GM18505 (cell line): ENCODE results near the gene LAMTOR5.
"Not testable (repeated sequence)": the region's sequence is repeated elsewhere in the genome, so short reads cannot be mapped to it uniquely, and the experiment has no call there.

Experiments used
- ATAC-seq: cut with Tn5 transposase; IDR thresholded peaks from one replicate; pipeline ENCODE4 v1.9.1; 2021; ENCODE audit not compliant: unreplicated experiment
- POLR2A ChIP-seq: IDR thresholded peaks from 4 replicates; pipeline ENCODE4 v1.6.1; 2011; ENCODE audit warnings: borderline replicate concordance; ENCODE audit not compliant: insufficient read depth, insufficient read length; ENCODE audit errors: extremely low read depth

The LAMTOR5 gene

DNA sequence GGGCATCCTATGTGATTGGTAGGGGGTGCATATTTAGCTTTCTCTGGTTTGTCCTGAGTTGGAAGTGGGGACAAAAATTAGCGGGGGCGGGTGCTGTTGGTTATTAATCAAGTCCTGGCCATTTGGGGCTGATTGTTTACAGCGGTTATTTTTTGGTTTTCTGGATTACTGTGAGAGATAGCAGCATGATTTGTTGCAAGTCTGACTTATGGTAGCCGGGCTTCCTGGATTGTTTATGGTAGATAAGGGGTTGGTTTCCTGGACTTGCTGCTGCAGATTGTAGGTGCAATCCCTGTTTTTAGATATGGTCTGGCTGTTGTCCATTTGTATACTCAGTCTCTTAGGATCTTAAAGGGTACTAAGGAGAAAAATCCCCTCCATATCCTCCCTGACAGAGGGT is 31.4 kb upstream of the LAMTOR5 start:
- TF ChIP-seq POLR2A: no peak
- ATAC-seq: no peak

DNA sequence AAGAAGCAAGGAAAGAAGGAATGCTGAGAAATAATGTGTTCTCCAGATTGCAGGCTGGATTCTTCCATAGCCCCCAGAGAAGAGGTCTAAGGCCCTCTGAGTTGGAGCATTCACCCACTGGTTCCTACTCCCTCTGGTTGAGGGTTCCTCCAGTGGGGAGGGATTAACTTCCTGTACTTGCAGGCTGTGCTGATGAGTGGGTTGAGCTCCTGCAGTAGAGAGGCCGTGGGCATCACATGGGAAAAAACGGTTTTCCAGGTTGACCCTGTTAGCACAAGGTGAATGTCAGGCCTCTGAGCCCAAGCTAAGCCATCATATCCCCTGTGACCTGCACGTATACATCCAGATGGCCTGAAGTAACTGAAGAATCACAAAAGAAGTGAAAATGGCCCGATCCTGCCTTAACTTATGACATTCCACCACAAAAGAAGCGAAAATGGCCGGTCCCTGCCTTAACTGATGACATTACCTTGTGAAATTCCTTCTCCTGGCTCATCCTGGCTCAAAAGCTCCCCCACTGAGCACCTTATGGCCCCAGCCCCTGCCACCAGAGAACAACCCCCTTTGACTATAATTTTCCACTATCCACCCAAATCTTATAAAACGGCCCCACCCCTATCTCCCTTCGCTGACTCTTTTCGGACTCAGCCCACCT is 30.3 kb upstream of the LAMTOR5 start:
- not testable (repeated sequence) for ATAC-seq

DNA sequence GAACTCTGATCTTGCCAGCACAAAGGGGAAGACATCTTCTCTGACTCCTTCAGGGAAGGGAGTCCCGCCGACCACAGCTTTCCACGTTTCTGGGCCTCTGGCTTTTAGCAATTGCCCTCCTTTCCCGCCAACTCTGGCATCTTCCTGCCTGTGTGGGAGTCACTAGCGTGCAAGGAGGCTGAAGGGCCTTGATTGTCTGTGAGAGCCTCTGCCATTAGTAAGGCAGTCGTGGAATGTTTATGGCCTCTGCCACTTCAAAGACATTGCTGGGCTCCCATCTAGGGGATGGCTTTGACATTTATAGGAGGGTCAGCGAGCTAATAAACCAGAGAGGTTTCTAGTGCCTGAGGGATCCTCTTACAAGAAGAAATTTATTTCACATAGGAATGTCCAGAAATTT is 29.1 kb upstream of the LAMTOR5 start:
- no peak for TF ChIP-seq POLR2A
- no peak for ATAC-seq

DNA sequence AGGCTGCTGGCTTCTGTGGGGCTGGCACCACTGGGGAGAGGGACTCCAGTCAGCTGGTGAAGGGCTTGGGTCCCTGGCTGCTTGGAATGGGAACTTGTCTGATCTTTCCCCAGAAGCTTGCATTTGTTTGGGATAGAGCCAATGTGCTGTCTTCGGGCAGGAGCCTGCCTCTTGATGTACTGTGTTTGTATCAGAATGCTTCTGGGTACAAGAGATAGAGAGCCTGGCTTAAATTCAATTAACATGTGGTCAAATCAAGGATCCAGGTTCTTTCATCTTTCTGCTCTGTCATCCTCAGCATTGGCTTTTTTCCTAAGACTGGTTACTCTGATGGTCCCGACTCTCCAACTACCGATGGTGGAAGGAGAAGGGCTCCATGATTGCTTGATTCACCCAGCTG is 27.5 kb upstream of the LAMTOR5 start:
- no peak for TF ChIP-seq POLR2A
- ATAC-seq: no peak

DNA sequence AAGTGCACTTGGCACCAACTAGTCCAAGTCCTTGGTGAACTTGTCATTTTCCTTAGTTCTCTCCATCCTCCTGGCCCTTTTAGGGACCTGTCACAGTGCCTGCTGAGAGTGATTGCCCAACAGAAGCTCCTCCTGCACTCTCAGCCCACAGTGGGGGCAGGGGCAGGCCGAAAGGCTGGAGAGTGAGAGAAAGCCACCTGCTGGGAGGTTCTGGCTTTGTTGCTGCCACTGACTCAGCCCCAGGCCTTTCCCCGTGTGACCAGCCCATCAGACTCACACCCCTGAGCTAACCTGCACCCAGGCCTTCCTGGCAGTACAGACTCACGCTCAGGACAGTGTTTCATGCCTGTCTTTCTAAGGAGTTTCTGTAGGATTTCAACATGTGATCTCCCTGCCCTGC is 26.3 kb upstream of the LAMTOR5 start:
- no peak for ATAC-seq
- TF ChIP-seq POLR2A: no peak

DNA sequence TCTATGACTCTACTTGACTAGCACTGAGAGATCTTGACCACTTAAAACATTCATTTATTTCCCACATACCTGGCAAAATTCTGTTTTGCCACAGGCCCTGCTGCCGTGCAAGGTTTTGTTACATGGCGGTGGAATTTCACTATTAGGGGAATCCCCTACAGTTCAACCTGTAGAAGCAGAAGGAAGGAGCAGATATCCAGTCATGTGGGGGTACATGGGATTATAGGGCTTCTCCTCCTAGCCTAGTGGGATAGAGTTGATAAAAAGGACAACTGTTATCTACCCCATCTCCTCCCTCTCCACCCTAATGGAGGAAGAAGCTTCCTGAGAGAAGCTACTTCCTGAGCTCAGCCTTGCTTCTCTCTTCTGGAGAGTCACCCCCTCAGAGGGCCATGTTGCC is 25.7 kb upstream of the LAMTOR5 start:
- no peak for ATAC-seq

DNA sequence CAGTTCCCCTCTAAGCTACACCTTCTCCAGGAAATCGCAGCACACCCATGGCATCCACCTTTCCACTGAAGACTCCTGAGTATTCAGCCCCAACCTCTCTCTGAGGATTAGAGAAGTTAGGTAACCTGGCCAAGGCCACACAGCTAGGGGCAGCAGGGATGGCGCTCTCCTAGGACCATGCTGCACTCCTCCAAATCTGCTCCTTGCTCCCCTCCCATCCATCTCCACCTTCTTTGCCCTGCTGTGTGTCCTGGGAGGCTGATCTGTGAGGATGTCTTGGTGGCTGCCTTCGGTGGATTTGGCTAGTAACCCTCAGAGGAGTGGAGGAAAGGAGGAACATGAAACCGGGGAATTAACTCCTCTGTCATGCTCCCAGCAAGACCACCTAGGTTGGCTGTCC is 23.4 kb upstream of the LAMTOR5 start:
- ATAC-seq: no peak
- no peak for TF ChIP-seq POLR2A

More for the DNA sequence above, 25.7 kb upstream of the LAMTOR5 start:
- no peak for TF ChIP-seq POLR2A

DNA sequence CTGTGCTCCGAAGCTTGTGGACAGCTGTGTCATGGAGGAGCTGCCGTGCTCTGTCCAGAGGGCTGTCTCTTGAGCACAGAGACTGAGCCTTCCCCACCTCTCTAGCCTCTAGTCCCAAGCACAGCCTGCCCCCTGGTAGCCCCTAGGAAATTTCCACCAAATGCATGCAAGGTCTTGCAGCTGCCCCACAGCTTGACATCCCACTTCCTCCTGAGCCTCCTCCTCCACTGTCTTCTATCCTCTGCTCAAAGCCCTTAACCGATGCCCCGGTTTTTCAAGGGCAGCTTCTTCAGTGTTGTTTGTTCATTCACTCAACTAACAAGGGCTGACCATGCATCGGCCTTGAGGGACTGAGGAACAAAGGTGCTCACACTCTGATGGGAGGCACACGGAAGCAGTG is 22.9 kb upstream of the LAMTOR5 start:
- ATAC-seq: no peak

DNA sequence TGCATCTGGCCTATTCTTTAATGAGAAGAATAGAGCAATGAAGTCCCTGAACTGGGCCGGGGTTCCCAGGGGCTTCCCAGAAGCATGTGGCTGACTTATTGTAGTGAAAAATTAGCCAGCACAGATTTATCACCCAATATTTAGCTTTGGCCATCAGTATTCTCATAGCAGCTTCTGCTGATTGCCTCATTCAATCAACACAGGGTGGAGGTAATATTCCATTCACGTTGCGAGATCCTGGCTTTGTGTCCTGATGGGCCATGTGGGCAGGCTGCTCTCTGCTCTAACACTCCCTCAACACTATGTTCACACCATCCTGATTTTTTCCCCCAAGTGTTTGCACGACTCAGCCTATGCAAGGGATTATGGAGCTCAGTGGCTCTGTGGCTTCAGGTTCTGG is 21.5 kb upstream of the LAMTOR5 start:
- ATAC-seq: no peak

More for the DNA sequence above, 22.9 kb upstream of the LAMTOR5 start:
- no peak for TF ChIP-seq POLR2A

DNA sequence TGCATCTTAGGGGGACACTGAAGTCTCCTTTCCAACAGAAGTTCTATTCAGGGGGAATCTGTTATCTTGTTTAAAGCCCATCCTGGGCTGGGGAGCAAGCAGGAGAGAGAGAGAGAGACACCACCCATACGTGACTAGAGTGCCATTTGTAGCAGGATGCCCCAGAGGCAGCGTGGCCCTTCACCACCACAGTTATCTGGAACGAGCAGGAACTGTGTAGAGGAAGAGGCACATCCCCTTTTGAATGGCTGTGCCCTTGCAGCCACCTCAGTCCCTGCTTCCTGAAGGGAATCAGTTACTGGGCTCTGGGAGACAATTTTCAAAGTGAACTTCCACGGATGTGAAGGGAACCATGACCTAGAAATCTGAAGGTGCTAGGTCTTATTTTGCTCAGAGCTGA is 19.4 kb upstream of the LAMTOR5 start:
- no peak for TF ChIP-seq POLR2A
- ATAC-seq: no peak

More for the DNA sequence above, 21.5 kb upstream of the LAMTOR5 start:
- no peak for TF ChIP-seq POLR2A

DNA sequence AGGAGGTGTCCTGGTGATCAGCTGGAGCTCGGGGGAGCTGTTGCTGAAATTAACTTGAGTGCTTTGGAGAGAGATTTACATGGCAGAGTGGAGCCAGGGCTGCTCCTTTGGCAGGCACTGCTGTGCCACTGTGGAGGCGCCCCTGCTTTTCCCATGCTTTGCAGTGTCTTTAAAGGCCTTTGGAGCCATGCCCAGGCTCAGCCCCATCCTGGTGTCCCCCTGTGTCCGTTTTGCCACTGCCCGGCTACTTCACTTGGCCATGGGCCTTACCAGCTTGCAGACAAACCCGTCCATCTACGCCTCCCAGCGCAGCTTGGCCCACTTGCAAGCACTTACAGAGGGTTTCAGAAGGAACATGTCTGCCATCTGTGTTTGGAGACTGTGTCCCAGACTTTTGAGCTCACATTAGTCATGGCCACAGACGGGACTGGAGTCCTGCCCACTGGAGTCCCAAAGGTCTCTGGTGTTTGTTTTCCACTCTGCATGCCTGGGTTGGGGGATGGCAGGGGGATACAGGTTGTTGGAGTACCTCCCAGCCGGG is 18.2 kb upstream of the LAMTOR5 start:
- no peak for ATAC-seq
- TF ChIP-seq POLR2A: no peak

DNA sequence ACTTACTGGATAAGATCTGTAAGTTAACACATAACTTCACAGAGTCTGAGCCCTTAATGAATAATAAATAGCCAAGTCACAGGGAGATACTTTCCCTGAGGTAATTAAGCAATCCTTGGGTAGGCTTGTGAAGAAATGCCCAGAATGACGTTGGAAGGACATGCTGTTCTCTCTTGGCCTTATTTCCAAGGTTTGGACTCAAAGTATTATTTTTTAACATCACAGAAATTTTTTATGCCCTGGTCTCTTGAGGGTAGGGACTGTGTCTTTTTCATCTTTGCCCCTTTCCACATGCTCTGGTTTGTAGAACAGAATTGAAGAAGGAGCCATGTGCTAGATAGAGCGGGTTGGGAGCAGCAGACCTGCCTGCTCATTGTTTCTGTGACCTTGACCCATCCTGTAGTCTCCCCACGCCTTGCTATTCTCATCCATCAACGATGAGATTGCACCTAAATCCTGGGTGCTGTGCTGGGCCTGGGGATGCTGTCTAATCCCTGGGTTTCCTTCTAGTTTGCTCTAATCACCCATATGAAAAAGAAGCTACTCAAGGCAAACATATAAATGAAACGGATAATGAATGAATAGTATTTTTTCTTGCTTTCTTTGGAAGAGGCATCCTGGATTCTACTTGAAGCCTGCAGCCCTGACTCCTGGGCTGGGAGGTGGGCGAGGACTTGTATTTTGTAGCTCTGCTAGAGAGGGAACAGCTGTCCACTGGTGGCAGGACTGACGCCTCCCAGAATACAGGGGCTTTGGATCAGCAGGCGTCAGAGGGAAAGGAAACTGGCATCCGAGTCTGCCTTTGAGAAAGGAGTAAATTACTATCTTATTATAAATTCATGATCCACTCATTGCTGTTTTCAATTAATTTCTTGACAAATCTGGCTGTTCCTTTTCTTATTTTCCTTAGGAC is 17.5 kb upstream of the LAMTOR5 start:
- no peak for ATAC-seq
- no peak for TF ChIP-seq POLR2A

DNA sequence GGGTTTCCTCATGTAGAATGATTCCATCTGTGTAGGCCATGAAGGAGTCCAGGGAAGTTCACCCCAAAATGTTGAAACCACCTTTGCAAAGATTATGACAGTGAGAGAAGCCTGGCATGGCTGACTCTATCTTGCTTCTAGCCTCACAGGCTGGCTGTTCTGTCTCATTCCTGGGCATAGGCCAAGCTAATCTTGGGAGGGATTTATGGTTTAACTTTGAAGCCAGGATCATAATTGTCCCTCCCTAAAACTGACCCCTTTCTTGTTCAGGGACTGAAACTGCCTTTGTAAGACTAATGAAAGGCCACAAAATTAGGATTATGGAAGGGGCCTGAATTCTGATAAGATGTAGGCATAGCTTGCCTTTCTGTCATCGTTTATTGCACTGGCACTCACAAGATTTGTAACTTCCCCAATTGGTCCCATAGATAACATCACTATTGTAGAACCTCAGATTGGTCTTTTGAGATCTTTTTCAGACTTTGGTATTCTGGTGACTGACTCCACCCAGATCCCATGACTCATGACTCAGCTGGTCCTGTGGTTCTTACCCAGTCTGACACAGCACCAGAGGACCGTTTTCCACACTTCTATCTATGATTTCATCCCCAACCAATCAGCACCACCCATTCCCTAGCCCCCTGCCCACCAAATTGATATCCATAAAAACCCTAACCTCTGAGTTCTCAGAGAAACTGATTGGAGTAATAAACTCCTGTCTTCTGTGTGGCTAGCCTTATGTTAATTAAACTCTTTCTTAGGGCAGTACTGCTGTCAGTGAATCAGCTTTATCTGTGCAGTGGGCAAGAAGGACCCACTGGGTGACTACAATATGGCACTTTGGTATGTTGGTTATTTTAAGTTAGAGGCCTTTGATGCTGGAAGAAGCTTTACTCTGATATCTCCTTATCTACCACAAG is 13.6 kb upstream of the LAMTOR5 start:
- TF ChIP-seq POLR2A: no peak
- ATAC-seq: no peak
